HEK293 (cell line): Measurements from ENCODE around the gene TXNDC11.

Experiments used
- CTCF ChIA-PET: fragments of 350-600 bp; formaldehyde crosslinking; extraction: SDS; loops from one replicate; lab custom pipeline; 2021; ENCODE audit warnings: antibody characterized with exemption; lab: Yijun Ruan, JAX
- POLR2A ChIA-PET: fragments of 300-600 bp; formaldehyde crosslinking; extraction: SDS; loops from one replicate; lab custom pipeline; 2020; ENCODE audit warnings: antibody characterized with exemption, inconsistent platforms; lab: Yijun Ruan, JAX
- H3K27ac ChIP-seq: fragments of 200-500 bp; sonication (Bioruptor generic); 2 replicates; pipeline ENCODE4 v1.5.1; 2014; ENCODE audit warnings: low read depth, low read length, control low read depth, inconsistent platforms; ENCODE audit errors: extremely low read depth
- H3K36me3 ChIP-seq, 2 experiments: fragments of 200-500 bp in 1 of 2; sonication (Bioruptor generic) in 1 of 2; 1 replicate in 1 of 2; 2 replicates in 1 of 2; pipeline ENCODE4 v1.5.1; 2014 to 2017; ENCODE audit warnings: inconsistent platforms in 2 of 2, low read length in 2 of 2; ENCODE audit not compliant: control insufficient read depth in 2 of 2, insufficient read depth in 1 of 2
- H3K4me1 ChIP-seq: fragments of 200-500 bp; sonication (Bioruptor generic); 2 replicates; pipeline ENCODE4 v1.5.1; 2014; ENCODE audit warnings: mild to moderate bottlenecking, low read length, inconsistent platforms; ENCODE audit not compliant: control insufficient read depth, insufficient read depth
- H3K4me3 ChIP-seq: 2 replicates; pipeline ENCODE4 v1.5.1; 2011; ENCODE audit warnings: low read depth, mild to moderate bottlenecking, control low read depth, low read length, moderate library complexity
- H3K9me3 ChIP-seq: fragments of 200-500 bp; sonication (Bioruptor generic); 2 replicates; pipeline ENCODE4 v1.5.1; 2014; ENCODE audit warnings: low read depth, low read length, inconsistent platforms; ENCODE audit not compliant: control insufficient read depth, insufficient read depth
- CTCF ChIP-seq: fragments of 450-650 bp; formaldehyde crosslinking; IDR thresholded peaks from 2 replicates; pipeline ENCODE4 v1.5.1; 2016; ENCODE audit warnings: missing biosample characterization, missing genetic modification characterization
- GLI2 ChIP-seq: fragments of 450-650 bp; formaldehyde crosslinking; IDR thresholded peaks from 2 replicates; pipeline ENCODE4; 2017; ENCODE audit warnings: missing biosample characterization, missing genetic modification characterization, low read depth, borderline replicate concordance
- GLI4 ChIP-seq: fragments of 450-650 bp; formaldehyde crosslinking; IDR thresholded peaks from 2 replicates; pipeline ENCODE4 v1.5.1; 2016; ENCODE audit warnings: missing biosample characterization, missing genetic modification characterization
- HOXD13 ChIP-seq: sonication (generic); formaldehyde crosslinking; IDR thresholded peaks from 2 replicates; pipeline ENCODE4 v1.8.0; 2022; ENCODE audit warnings: missing genetic modification reagents, borderline replicate concordance
- RBAK ChIP-seq: fragments of 450-650 bp; formaldehyde crosslinking; IDR thresholded peaks from 2 replicates; pipeline ENCODE4 v1.5.1; 2016; ENCODE audit warnings: missing biosample characterization, missing genetic modification characterization
- SCRT2 ChIP-seq: fragments of 450-650 bp; formaldehyde crosslinking; IDR thresholded peaks from 2 replicates; pipeline ENCODE4 v1.5.1; 2016; ENCODE audit warnings: missing biosample characterization, missing genetic modification characterization
- ZBTB48 ChIP-seq: fragments of 450-650 bp; formaldehyde crosslinking; IDR thresholded peaks from 2 replicates; pipeline ENCODE4 v1.5.1; 2016; ENCODE audit warnings: missing biosample characterization, missing genetic modification characterization
- ZNF10 ChIP-seq: fragments of 450-650 bp; formaldehyde crosslinking; IDR thresholded peaks from 2 replicates; pipeline ENCODE4 v1.5.1; 2017; ENCODE audit warnings: missing biosample characterization, missing genetic modification characterization
- ZNF114 ChIP-seq: fragments of 450-650 bp; formaldehyde crosslinking; IDR thresholded peaks from 2 replicates; pipeline ENCODE4 v1.5.0; 2017; ENCODE audit warnings: missing biosample characterization, missing genetic modification characterization
- ZNF324 ChIP-seq: fragments of 450-650 bp; formaldehyde crosslinking; IDR thresholded peaks from 2 replicates; pipeline ENCODE4 v1.5.1; 2016; ENCODE audit warnings: missing biosample characterization, missing genetic modification characterization
- ZNF362 ChIP-seq: fragments of 450-650 bp; formaldehyde crosslinking; IDR thresholded peaks from 2 replicates; pipeline ENCODE4 v1.5.1; 2016; ENCODE audit warnings: missing biosample characterization, missing genetic modification characterization
- ZNF426 ChIP-seq: fragments of 450-650 bp; formaldehyde crosslinking; IDR thresholded peaks from 2 replicates; pipeline ENCODE4 v1.5.1; 2017; ENCODE audit warnings: missing biosample characterization, missing genetic modification characterization, mild to moderate bottlenecking, inconsistent platforms, moderate library complexity
- ZNF518A ChIP-seq: fragments of 450-650 bp; formaldehyde crosslinking; conservative IDR thresholded peaks from 2 replicates; pipeline ENCODE4 v1.5.1; 2016; ENCODE audit warnings: low read depth, missing biosample characterization, missing genetic modification characterization
- ZNF560 ChIP-seq: fragments of 450-650 bp; formaldehyde crosslinking; IDR thresholded peaks from 2 replicates; pipeline ENCODE4 v1.5.1; 2017; ENCODE audit warnings: missing biosample characterization, missing genetic modification characterization, borderline replicate concordance
- ZNF585B ChIP-seq: fragments of 450-650 bp; formaldehyde crosslinking; IDR thresholded peaks from 2 replicates; pipeline ENCODE4 v1.5.1; 2016; ENCODE audit warnings: missing biosample characterization, missing genetic modification characterization
- ZNF600 ChIP-seq: fragments of 450-650 bp; formaldehyde crosslinking; IDR thresholded peaks from 2 replicates; pipeline ENCODE4 v1.5.1; 2016; ENCODE audit warnings: missing biosample characterization, missing genetic modification characterization
- ZNF654 ChIP-seq: fragments of 450-650 bp; formaldehyde crosslinking; IDR thresholded peaks from 2 replicates; pipeline ENCODE4 v1.5.1; 2016; ENCODE audit warnings: low read depth, missing biosample characterization, missing genetic modification characterization
- ZNF707 ChIP-seq: fragments of 450-650 bp; formaldehyde crosslinking; IDR thresholded peaks from 2 replicates; pipeline ENCODE4 v1.5.1; 2016; ENCODE audit warnings: missing biosample characterization, missing genetic modification characterization
- ZNF776 ChIP-seq: fragments of 450-650 bp; formaldehyde crosslinking; IDR thresholded peaks from 2 replicates; pipeline ENCODE4 v1.5.0; 2017; ENCODE audit warnings: missing biosample characterization, missing genetic modification characterization, borderline replicate concordance
- ZSCAN23 ChIP-seq: fragments of 450-650 bp; formaldehyde crosslinking; IDR thresholded peaks from 2 replicates; pipeline ENCODE4 v1.5.1; 2016; ENCODE audit warnings: missing biosample characterization, missing genetic modification characterization
- ZXDB ChIP-seq: fragments of 450-650 bp; formaldehyde crosslinking; IDR thresholded peaks from 2 replicates; pipeline ENCODE4 v1.5.1; 2016; ENCODE audit warnings: missing biosample characterization, missing genetic modification characterization

TXNDC11 gene

GRCh38 chr16:11734653-11735043, 8.0 kb downstream of the TXNDC11 start:
- POLR2A ChIA-PET: interaction anchor here (1.2 kb wide), 1 partner anchor 44 kb away, joined by 3 read pairs; no protein-coding TSS in a partner anchor
- Histone ChIP-seq H3K27ac (no peak overlapping the region), H3K4me1 (peaks cover 8% of the 10 kb centered on the region), H3K36me3 (peaks cover 21 to 62% of the 10 kb centered on the region in 2 experiments)
- CTCF ChIA-PET: no interaction called here
- TF ChIP-seq ZSCAN23 (tag by site-specific recombination) (no peak), ZNF600 (no peak)
- TF ChIP-seq, all 188 proteins: peak for 0
- Histone ChIP-seq H3K9me3 (no peaks in the 10 kb centered on the region), H3K4me3 (no peak overlapping the region)

GRCh38 chr16:11734025-11734652, 8.5 kb downstream of the TXNDC11 start:
- peaks cover 21 to 68% of the 10 kb centered on the region in 2 experiments for H3K36me3 ChIP-seq
- ChIA-PET CTCF (no interaction called here), POLR2A (interaction anchor here (1.2 kb wide), 1 partner anchor 43 kb away, joined by 3 read pairs; no protein-coding TSS in a partner anchor)
- H3K27ac ChIP-seq: no peak overlapping the region
- TF ChIP-seq ZNF560: no peak
- no peak for TF ChIP-seq ZNF585B (tag by site-specific recombination)
- TF ChIP-seq SCRT2: no peak
- TF ChIP-seq ZNF324 (tag by site-specific recombination): no peak
- no peak for TF ChIP-seq ZNF426 (tag by site-specific recombination)
- TF ChIP-seq ZNF776: no peak
- no peak for TF ChIP-seq HOXD13
- no peak for TF ChIP-seq ZNF114 (tag by site-specific recombination)
- no peak for TF ChIP-seq ZNF707 (tag by site-specific recombination)
- TF ChIP-seq ZNF362 (tag by site-specific recombination): no peak
- no peak for TF ChIP-seq RBAK
- no peak for TF ChIP-seq GLI4 (tag by site-specific recombination)
- TF ChIP-seq ZNF518A (tag by site-specific recombination): no peak
- no peak for TF ChIP-seq ZNF10 (tag by site-specific recombination)
- TF ChIP-seq ZXDB (tag by site-specific recombination): no peak
- no peak for TF ChIP-seq GLI2 (tag by site-specific recombination)
- no peak for TF ChIP-seq ZNF654 (tag by site-specific recombination)
- no peak for TF ChIP-seq CTCF (tag by site-specific recombination)
- TF ChIP-seq ZBTB48 (tag by site-specific recombination): no peak
- no peak overlapping the region for H3K4me3 ChIP-seq
- no peaks in the 10 kb centered on the region for H3K9me3 ChIP-seq
- H3K4me1 ChIP-seq: peaks cover 8% of the 10 kb centered on the region
